Vagina (tissue), 2 donors: ENCODE measurements around the gene NT5DC2.

ENCODE experiments used
- POLR2A ChIP-seq, 2 donors: fragments of 450-650 bp; IDR thresholded peaks; one replicate each; pipeline ENCODE4 v1.6.1; 2017; ENCODE audit warnings: antibody characterized with exemption in 2 of 2, mild to moderate bottlenecking in 2 of 2, moderate library complexity in 2 of 2
- TF ChIP-seq, protein P1 (sequence below), 3 experiments: fragments of 450-650 bp in 2 of 3; fragments of 200-600 bp in 1 of 3; sonication (generic) in 1 of 3; IDR thresholded peaks; one replicate each; pipeline ENCODE4 v1.5.1; 2017 to 2019; ENCODE audit warnings: antibody characterized with exemption in 3 of 3, mild to moderate bottlenecking in 2 of 3, moderate library complexity in 2 of 3

GRCh38 chr3:52536112-52536368, 2.4 kb upstream of the NT5DC2 start:
- TF ChIP-seq POLR2A (IDR thresholded peaks at IDR 0.05), result no peak
- TF ChIP-seq, protein P1, sequence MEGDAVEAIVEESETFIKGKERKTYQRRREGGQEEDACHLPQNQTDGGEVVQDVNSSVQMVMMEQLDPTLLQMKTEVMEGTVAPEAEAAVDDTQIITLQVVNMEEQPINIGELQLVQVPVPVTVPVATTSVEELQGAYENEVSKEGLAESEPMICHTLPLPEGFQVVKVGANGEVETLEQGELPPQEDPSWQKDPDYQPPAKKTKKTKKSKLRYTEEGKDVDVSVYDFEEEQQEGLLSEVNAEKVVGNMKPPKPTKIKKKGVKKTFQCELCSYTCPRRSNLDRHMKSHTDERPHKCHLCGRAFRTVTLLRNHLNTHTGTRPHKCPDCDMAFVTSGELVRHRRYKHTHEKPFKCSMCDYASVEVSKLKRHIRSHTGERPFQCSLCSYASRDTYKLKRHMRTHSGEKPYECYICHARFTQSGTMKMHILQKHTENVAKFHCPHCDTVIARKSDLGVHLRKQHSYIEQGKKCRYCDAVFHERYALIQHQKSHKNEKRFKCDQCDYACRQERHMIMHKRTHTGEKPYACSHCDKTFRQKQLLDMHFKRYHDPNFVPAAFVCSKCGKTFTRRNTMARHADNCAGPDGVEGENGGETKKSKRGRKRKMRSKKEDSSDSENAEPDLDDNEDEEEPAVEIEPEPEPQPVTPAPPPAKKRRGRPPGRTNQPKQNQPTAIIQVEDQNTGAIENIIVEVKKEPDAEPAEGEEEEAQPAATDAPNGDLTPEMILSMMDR (IDR thresholded peaks at IDR 0.05), result no peak
